Mesenchymal stem cell (in vitro differentiated cells and primary cell): ENCODE data around the gene TMEM117.
"Not testable (repeated sequence)": the region's sequence is repeated elsewhere in the genome, so short reads cannot be mapped to it uniquely, and the experiment has no call there.

Experiments used
- DNase-seq: peaks from one replicate; pipeline ENCODE4 v3.0.0-alpha.2; 2013
- H2AFZ ChIP-seq: one replicate; pipeline ENCODE4 v1.6.1; 2013; ENCODE audit warnings: low read depth, mild to moderate bottlenecking, control low read depth, inconsistent platforms, low read length, moderate library complexity
- H2AK5ac ChIP-seq: 2 replicates; pipeline ENCODE4 v1.6.1; 2013; ENCODE audit warnings: low read length, moderate library complexity, mild to moderate bottlenecking, inconsistent platforms; ENCODE audit not compliant: severe bottlenecking
- H2BK120ac ChIP-seq: one replicate; pipeline ENCODE4 v1.6.1; 2013; ENCODE audit warnings: low read depth, mild to moderate bottlenecking, inconsistent platforms, low read length, moderate library complexity
- H2BK12ac ChIP-seq, 2 experiments: one replicate each; pipeline ENCODE4 v1.6.1; 2013; ENCODE audit warnings: inconsistent platforms in 2 of 2, low read length in 2 of 2, mild to moderate bottlenecking in 2 of 2, moderate library complexity in 2 of 2, control low read depth in 1 of 2
- H2BK15ac ChIP-seq: one replicate; pipeline ENCODE4 v1.6.1; 2013; ENCODE audit warnings: mild to moderate bottlenecking, low read depth, inconsistent platforms; ENCODE audit not compliant: poor library complexity, severe bottlenecking
- H2BK5ac ChIP-seq: 2 replicates; pipeline ENCODE4 v1.6.1; 2013; ENCODE audit warnings: low read depth, mild to moderate bottlenecking, low read length, control low read depth, inconsistent platforms; ENCODE audit not compliant: poor library complexity, severe bottlenecking
- H3K14ac ChIP-seq, 2 experiments: one replicate each; pipeline ENCODE4 v1.6.1; 2013; ENCODE audit warnings: inconsistent platforms in 2 of 2, low read length in 2 of 2, control low read depth in 1 of 2, mild to moderate bottlenecking in 1 of 2, moderate library complexity in 1 of 2
- H3K18ac ChIP-seq, 2 experiments: one replicate each; pipeline ENCODE4 v1.6.1; 2013; ENCODE audit warnings: inconsistent platforms in 2 of 2, low read length in 2 of 2, control low read depth in 1 of 2, low read depth in 1 of 2, mild to moderate bottlenecking in 1 of 2
- H3K23ac ChIP-seq, 2 experiments: one replicate each; pipeline ENCODE4 v1.6.1; 2013; ENCODE audit warnings: inconsistent platforms in 2 of 2, low read length in 2 of 2, mild to moderate bottlenecking in 2 of 2, moderate library complexity in 2 of 2, control low read depth in 1 of 2
- H3K27ac ChIP-seq: 2 replicates; pipeline ENCODE4 v1.5.1; 2013; ENCODE audit warnings: mild to moderate bottlenecking, moderate library complexity, low read length, control low read depth, inconsistent platforms; ENCODE audit not compliant: poor library complexity, severe bottlenecking
- H3K27me3 ChIP-seq, 2 experiments: 2 replicates each; pipeline versions ENCODE4 v1.6.1 to v1.7.0; 2013; ENCODE audit warnings: low read length in 2 of 2, mild to moderate bottlenecking in 2 of 2, moderate library complexity in 2 of 2, control low read depth in 1 of 2, inconsistent platforms in 1 of 2; ENCODE audit not compliant: control insufficient read depth in 1 of 2, insufficient read depth in 1 of 2
- H3K36me3 ChIP-seq, 2 experiments: 2 replicates each; pipeline versions ENCODE4 v1.6.1 to v1.7.0; 2013; ENCODE audit warnings: low read length in 2 of 2, control low read depth in 1 of 2, inconsistent platforms in 1 of 2, low read depth in 1 of 2, mild to moderate bottlenecking in 1 of 2; ENCODE audit not compliant: insufficient read depth in 2 of 2, control insufficient read depth in 1 of 2
- H3K4ac ChIP-seq, 2 experiments: one replicate each; pipeline ENCODE4 v1.6.1; 2013; ENCODE audit warnings: inconsistent platforms in 2 of 2, low read length in 2 of 2, mild to moderate bottlenecking in 2 of 2, moderate library complexity in 2 of 2, control low read depth in 1 of 2, low read depth in 1 of 2
- H3K4me1 ChIP-seq: 2 replicates; pipeline ENCODE4 v1.6.1; 2013; ENCODE audit warnings: low read depth, low read length, control low read depth; ENCODE audit not compliant: control insufficient read depth, insufficient read depth
- H3K4me2 ChIP-seq: 2 replicates; pipeline ENCODE4 v1.6.1; 2013; ENCODE audit warnings: low read length, mild to moderate bottlenecking, inconsistent platforms; ENCODE audit not compliant: poor library complexity, severe bottlenecking
- H3K4me3 ChIP-seq, 2 experiments: 2 replicates each; pipeline versions ENCODE4 v1.5.1 to v1.7.0; 2013; ENCODE audit warnings: low read length in 2 of 2, mild to moderate bottlenecking in 2 of 2, control low read depth in 1 of 2, low read depth in 1 of 2; ENCODE audit not compliant: insufficient read depth in 1 of 2
- H3K79me1 ChIP-seq: replicated peaks from 2 replicates; pipeline ENCODE4 v1.6.1; 2013; ENCODE audit warnings: mild to moderate bottlenecking, control low read depth, low read length, inconsistent platforms; ENCODE audit not compliant: poor library complexity, severe bottlenecking
- H3K9ac ChIP-seq: 2 replicates; pipeline ENCODE4 v1.7.0; 2013; ENCODE audit warnings: mild to moderate bottlenecking, low read length, moderate library complexity
- H3K9me3 ChIP-seq: 2 replicates; pipeline ENCODE4 v1.7.0; 2013; ENCODE audit warnings: mild to moderate bottlenecking, low read length; ENCODE audit not compliant: control insufficient read depth
- H4K8ac ChIP-seq: one replicate; pipeline ENCODE4 v1.6.1; 2013; ENCODE audit warnings: inconsistent platforms, mild to moderate bottlenecking, low read length, moderate library complexity
- H4K91ac ChIP-seq: one replicate; pipeline ENCODE4 v1.6.1; 2013; ENCODE audit warnings: mild to moderate bottlenecking, low read length, inconsistent platforms
- WGBS: methylation state at CpG from one replicate; pipeline ENCODE4 v1.1.7; 2013; ENCODE audit warnings: mixed read lengths; 5-methylcytosine and 5-hydroxymethylcytosine counted together

The TMEM117 gene

DNA sequence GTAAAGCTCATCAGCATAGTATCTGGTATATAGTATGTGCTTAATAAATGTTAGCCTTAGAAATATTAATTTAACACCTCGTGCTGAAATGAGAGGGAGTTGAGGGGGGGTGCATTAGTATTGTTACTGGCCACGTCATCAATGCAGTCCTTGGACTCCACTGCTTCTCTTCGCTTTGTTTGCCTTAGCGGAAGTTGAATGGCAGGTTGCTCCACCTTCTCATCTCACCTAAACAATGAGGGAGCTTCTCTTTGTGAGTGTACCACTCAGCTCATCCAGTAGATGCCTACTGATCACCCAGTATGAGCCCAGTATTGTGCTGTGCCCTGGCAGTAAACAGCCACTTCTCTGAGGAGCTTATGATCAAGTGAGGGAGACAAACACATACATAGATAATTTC lies 4.5 kb downstream of the TMEM117 start:
- no peak overlapping the region for H3K14ac ChIP-seq
- H3K36me3 ChIP-seq: peaks cover 0 to 3% of the 10 kb centered on the region in 2 experiments
- H4K8ac ChIP-seq: no peak overlapping the region
- no peak overlapping the region for H2AK5ac ChIP-seq
- H3K4ac ChIP-seq: no peak overlapping the region
- peaks cover 7% of the 10 kb centered on the region for H3K79me1 ChIP-seq
- H2AFZ ChIP-seq: no peak overlapping the region
- no peak overlapping the region for H3K4me2 ChIP-seq
- no peak overlapping the region for H2BK120ac ChIP-seq
- H2BK12ac ChIP-seq: no peak overlapping the region
- no peak overlapping the region for H3K18ac ChIP-seq
- H2BK15ac ChIP-seq: no peak overlapping the region
- H3K9me3 ChIP-seq: no peaks in the 10 kb centered on the region
- H3K9ac ChIP-seq: no peak overlapping the region
- WGBS: 92% methylated on average over 4 of the region's 4 CpGs
- H3K23ac ChIP-seq: no peak overlapping the region
- H2BK5ac ChIP-seq: no peak overlapping the region
- H4K91ac ChIP-seq: no peak overlapping the region
- no peak for DNase-seq
- no peaks in the 10 kb centered on the region for H3K27me3 ChIP-seq
- H3K4me3 ChIP-seq: no peak overlapping the region
- H3K27ac ChIP-seq: no peak overlapping the region
- H3K4me1 ChIP-seq: peaks cover 1% of the 10 kb centered on the region

DNA sequence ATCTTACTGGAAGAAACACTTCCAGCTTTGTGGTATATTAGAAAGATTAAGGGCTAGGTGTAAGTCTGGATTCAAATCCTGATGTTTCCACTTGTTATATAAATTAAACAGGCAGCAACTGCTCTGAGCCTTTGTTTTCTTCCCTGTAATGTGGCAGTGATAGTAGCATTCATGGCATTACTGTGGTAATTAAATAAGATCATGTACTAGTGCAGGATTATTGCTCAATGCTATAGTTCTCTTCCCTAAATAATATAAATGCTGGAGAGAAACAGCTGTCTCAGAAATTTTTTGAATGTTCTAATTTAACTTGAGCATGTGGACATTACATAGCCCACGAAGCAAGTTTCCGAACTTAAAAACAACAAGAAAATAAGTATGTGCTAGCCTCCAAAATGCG lies 5.4 kb downstream of the TMEM117 start:
- H3K18ac ChIP-seq: no peak overlapping the region
- H3K14ac ChIP-seq: no peak overlapping the region
- H3K4me1 ChIP-seq: no peaks in the 10 kb centered on the region
- H2BK5ac ChIP-seq: no peak overlapping the region
- DNase-seq: no peak
- H4K8ac ChIP-seq: no peak overlapping the region
- H3K23ac ChIP-seq: no peak overlapping the region
- no peak overlapping the region for H3K4me3 ChIP-seq
- H3K27ac ChIP-seq: no peak overlapping the region
- no peaks in the 10 kb centered on the region for H3K9me3 ChIP-seq
- H4K91ac ChIP-seq: no peak overlapping the region
- peaks cover 7% of the 10 kb centered on the region for H3K79me1 ChIP-seq
- H2BK12ac ChIP-seq: no peak overlapping the region
- H3K27me3 ChIP-seq: no peaks in the 10 kb centered on the region
- H3K4ac ChIP-seq: no peak overlapping the region
- no peak overlapping the region for H2AFZ ChIP-seq
- H3K9ac ChIP-seq: no peak overlapping the region
- no peak overlapping the region for H2BK15ac ChIP-seq
- H2AK5ac ChIP-seq: no peak overlapping the region
- H2BK120ac ChIP-seq: no peak overlapping the region
- peaks cover 0 to 6% of the 10 kb centered on the region in 2 experiments for H3K36me3 ChIP-seq
- H3K4me2 ChIP-seq: no peak overlapping the region
- WGBS: 89% methylated on average over 3 of the region's 3 CpGs

DNA sequence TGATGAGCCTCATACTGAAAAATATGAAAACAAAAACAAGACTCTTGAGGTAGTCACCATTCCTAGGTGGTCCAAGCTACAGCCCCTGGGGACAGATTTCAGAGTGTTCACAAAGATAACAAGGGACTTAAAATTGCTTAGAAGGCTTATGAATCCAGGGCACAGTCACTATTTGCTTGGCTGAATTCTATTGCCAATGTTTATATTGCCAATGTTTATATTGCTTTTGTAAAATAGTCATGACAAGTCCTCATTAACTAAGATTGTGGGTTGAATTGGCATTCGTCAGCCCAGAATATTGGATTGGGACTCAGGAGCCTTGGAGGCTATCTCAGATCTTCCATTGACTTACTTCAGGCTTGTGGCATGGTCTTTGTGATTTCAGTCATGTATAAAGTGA lies 6.4 kb downstream of the TMEM117 start:
- no peaks in the 10 kb centered on the region for H3K4me1 ChIP-seq
- no peaks in the 10 kb centered on the region for H3K9me3 ChIP-seq
- H3K36me3 ChIP-seq: peaks cover 0 to 9% of the 10 kb centered on the region in 2 experiments
- H3K4ac ChIP-seq: no peak overlapping the region
- H2AK5ac ChIP-seq: no peak overlapping the region
- H3K27ac ChIP-seq: no peak overlapping the region
- peaks cover 7% of the 10 kb centered on the region for H3K79me1 ChIP-seq
- H2BK12ac ChIP-seq: no peak overlapping the region
- H4K91ac ChIP-seq: no peak overlapping the region
- no peak overlapping the region for H2BK120ac ChIP-seq
- H3K14ac ChIP-seq: no peak overlapping the region
- WGBS: 88% methylated on average over 1 of the region's 1 CpG
- no peak overlapping the region for H3K4me3 ChIP-seq
- H3K23ac ChIP-seq: no peak overlapping the region
- no peak overlapping the region for H2AFZ ChIP-seq
- no peaks in the 10 kb centered on the region for H3K27me3 ChIP-seq
- no peak overlapping the region for H3K4me2 ChIP-seq
- H3K18ac ChIP-seq: no peak overlapping the region
- H3K9ac ChIP-seq: no peak overlapping the region
- H2BK5ac ChIP-seq: no peak overlapping the region
- H2BK15ac ChIP-seq: no peak overlapping the region
- no peak overlapping the region for H4K8ac ChIP-seq
- DNase-seq: no peak

DNA sequence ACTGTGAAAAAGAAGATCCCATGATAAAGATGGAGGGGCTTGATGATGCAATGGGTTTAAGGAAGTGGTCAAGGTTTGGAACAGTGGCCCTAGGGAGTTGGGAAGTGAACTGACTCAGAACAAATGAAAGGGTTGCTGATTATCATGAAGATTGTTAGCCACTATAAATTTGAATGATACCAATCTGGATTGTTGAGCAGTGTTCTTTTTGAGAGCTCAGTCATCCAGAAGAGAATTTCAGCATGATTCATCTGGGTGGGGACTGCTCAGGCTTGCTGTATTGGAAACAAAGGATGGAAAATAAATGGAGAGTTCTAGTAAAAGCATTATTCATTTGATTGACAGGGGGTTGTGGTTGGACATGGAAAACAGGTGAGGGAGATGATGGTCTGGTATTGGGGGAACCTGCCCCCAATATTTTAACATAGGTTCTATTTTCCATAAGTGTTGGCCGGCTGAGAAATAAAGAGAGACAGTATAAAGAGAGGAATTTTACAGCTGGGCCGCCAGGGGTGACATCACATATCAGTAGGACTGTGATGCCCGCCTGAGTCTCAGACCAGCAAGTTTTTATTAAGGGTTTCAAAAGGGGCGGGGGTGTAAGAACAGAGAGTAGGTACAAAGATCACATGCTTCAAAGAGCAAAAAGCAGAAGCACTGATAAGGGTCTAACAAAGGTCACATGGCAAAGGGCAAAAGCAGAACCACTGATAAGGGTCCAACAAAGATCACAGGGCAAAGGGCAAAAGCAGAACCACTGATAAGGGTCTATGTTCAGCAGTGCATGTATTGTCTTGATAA lies 11.7 kb downstream of the TMEM117 start:
- 92% methylated on average over 4 of the region's 4 CpGs for WGBS
- H3K27ac ChIP-seq, H2BK120ac ChIP-seq, H3K79me1 ChIP-seq, H3K4ac ChIP-seq, H2AK5ac ChIP-seq, H3K23ac ChIP-seq, H3K14ac ChIP-seq, H3K4me1 ChIP-seq, H2AFZ ChIP-seq, H3K27me3 ChIP-seq, H3K4me2 ChIP-seq, H2BK15ac ChIP-seq, H2BK12ac ChIP-seq, H4K91ac ChIP-seq, H4K8ac ChIP-seq, H2BK5ac ChIP-seq, H3K36me3 ChIP-seq, H3K9me3 ChIP-seq, H3K4me3 ChIP-seq, H3K18ac ChIP-seq: not testable (repeated sequence)
- peak overlapping the region; percentile 31 for H3K9ac ChIP-seq
- peak; percentile 17 for DNase-seq
